HepG2 (cell line): ENCODE data around the gene BLOC1S4. TPM values are rescaled to one million over a fixed set of nuclear protein-coding genes. Genes with fewer than 3 reads are reported as not detected.

ENCODE experiments used
- ATAC-seq: fragments of 200-7000 bp; cut with Tn5 transposase; 3 replicates; pipeline ENCODE4 v1.9.1; 2020; ENCODE audit warnings: mild to moderate bottlenecking, moderate library complexity
- BruUV-seq: library from RNA; stranded (reverse); fragments of 400-500 nt; replicated peaks from 2 replicates; lab custom pipeline; 2021; lab: Mats Ljungman, UMichigan
- CTCF ChIA-PET: fragments of 300-600 bp; formaldehyde crosslinking; extraction: SDS; loops from one replicate; lab custom pipeline; 2021; ENCODE audit warnings: low total read pairs, inconsistent platforms, low intra/inter-chr PET ratio; lab: Yijun Ruan, JAX
- POLR2A ChIA-PET: fragments of 350-600 bp; sonication (Branson Sonifier 250); formaldehyde crosslinking; loops from one replicate; lab custom pipeline; 2020; ENCODE audit warnings: antibody characterized with exemption, inconsistent platforms; lab: Yijun Ruan, JAX
- DNase-seq: peaks from one replicate; pipeline ENCODE4 v3.0.0-alpha.2; 2015; ENCODE audit warnings: low spot score
- FAIRE-seq: peaks from 3 replicates; lab custom pipeline; 2011; peaks lifted over from hg19 to GRCh38; lab: Jason Lieb, UNC
- H2AFZ ChIP-seq: one replicate; pipeline ENCODE4 v1.6.1; 2011; ENCODE audit warnings: low read length, inconsistent platforms
- H3K27ac ChIP-seq: fragments of 300-600 bp; 3 replicates; pipeline ENCODE4 v1.8.0; 2011; ENCODE audit warnings: mixed run types, mild to moderate bottlenecking, mixed read lengths, low read length, inconsistent platforms; ENCODE audit not compliant: insufficient read depth; ENCODE audit errors: extremely low read length
- H3K27me3 ChIP-seq, 2 experiments: fragments of 200-600 bp in 1 of 2; 2 replicates in 1 of 2; 3 replicates in 1 of 2; pipeline versions ENCODE4 v1.6.0 to v1.8.0; 2011; ENCODE audit warnings: low read length in 2 of 2, mild to moderate bottlenecking in 2 of 2, moderate library complexity in 2 of 2, inconsistent platforms in 1 of 2; ENCODE audit not compliant: insufficient read depth in 2 of 2, control insufficient read depth in 1 of 2
- H3K36me3 ChIP-seq, 2 experiments: fragments of 200-600 bp in 1 of 2; replicated peaks in 1 of 2; 2 replicates in 1 of 2; 3 replicates in 1 of 2; pipeline versions ENCODE4 v1.5.1 to v1.8.0; 2011; ENCODE audit warnings: low read length in 2 of 2, inconsistent platforms in 1 of 2; ENCODE audit not compliant: insufficient read depth in 2 of 2, control insufficient read depth in 1 of 2
- H3K4me1 ChIP-seq: 2 replicates; pipeline ENCODE4 v1.5.1; 2012; ENCODE audit warnings: low read length, inconsistent platforms; ENCODE audit not compliant: insufficient read depth
- H3K4me2 ChIP-seq: 2 replicates; pipeline ENCODE4 v1.6.0; 2011; ENCODE audit warnings: low read depth, low read length, inconsistent platforms
- H3K4me3 ChIP-seq, 3 experiments: fragments of 200-600 bp in 1 of 3; sonication (generic), shearing (Covaris generic) in 1 of 3; replicated peaks in 1 of 3; 2 replicates each; pipeline ENCODE4 v1.5.1; 2011 to 2016; ENCODE audit warnings: low read length in 3 of 3, inconsistent platforms in 2 of 3, low read depth in 2 of 3, mild to moderate bottlenecking in 2 of 3, control low read depth in 1 of 3, mixed read lengths in 1 of 3; ENCODE audit not compliant: insufficient read depth in 1 of 3
- H3K79me2 ChIP-seq: one replicate; pipeline ENCODE4 v1.6.1; 2011; ENCODE audit warnings: low read length, inconsistent platforms; ENCODE audit not compliant: insufficient read depth
- H3K9ac ChIP-seq: 2 replicates; pipeline ENCODE4 v1.6.0; 2011; ENCODE audit warnings: mild to moderate bottlenecking, low read depth, low read length, inconsistent platforms; ENCODE audit not compliant: insufficient read depth
- H3K9me3 ChIP-seq: 2 replicates; pipeline ENCODE4 v1.5.1; 2012; ENCODE audit warnings: mild to moderate bottlenecking, low read length
- H4K20me1 ChIP-seq: 2 replicates; pipeline ENCODE4 v1.6.0; 2011; ENCODE audit warnings: inconsistent platforms, mild to moderate bottlenecking, low read length, moderate library complexity; ENCODE audit not compliant: insufficient read depth
- DR1 ChIP-seq: sonication (generic); formaldehyde crosslinking; IDR thresholded peaks from 2 replicates; pipeline ENCODE4 v1.8.0; 2021; ENCODE audit warnings: mild to moderate bottlenecking, missing genetic modification reagents, inconsistent platforms
- ELF1 ChIP-seq: sonication (generic); formaldehyde crosslinking; IDR thresholded peaks from 2 replicates; pipeline ENCODE4 v1.4.0; 2020; ENCODE audit warnings: missing genetic modification reagents
- FOSL1 ChIP-seq: sonication (generic); formaldehyde crosslinking; IDR thresholded peaks from 2 replicates; pipeline ENCODE4 v1.9.0; 2021; ENCODE audit warnings: missing genetic modification reagents, borderline replicate concordance
- GABPB1 ChIP-seq: IDR thresholded peaks from 2 replicates; pipeline ENCODE4 v1.6.1; 2016; ENCODE audit warnings: mild to moderate bottlenecking, missing genetic modification reagents, moderate library complexity, missing compliant biosample characterization
- GTF2F1 ChIP-seq: fragments of 150-350 bp; IDR thresholded peaks from 2 replicates; pipeline ENCODE4 v1.6.1; 2014; ENCODE audit warnings: low read length
- ONECUT2 ChIP-seq: sonication (generic); formaldehyde crosslinking; IDR thresholded peaks from 2 replicates; pipeline ENCODE4 v1.4.0; 2020; ENCODE audit warnings: missing genetic modification reagents
- PATZ1 ChIP-seq: sonication (generic); formaldehyde crosslinking; IDR thresholded peaks from 2 replicates; pipeline ENCODE4 v1.4.0; 2020; ENCODE audit warnings: missing genetic modification reagents
- ZNF121 ChIP-seq: sonication (generic); formaldehyde crosslinking; IDR thresholded peaks from 2 replicates; pipeline ENCODE4 v1.5.0; 2020; ENCODE audit warnings: mild to moderate bottlenecking, missing genetic modification reagents
- ZNF138 ChIP-seq: sonication (generic); formaldehyde crosslinking; IDR thresholded peaks from 2 replicates; pipeline ENCODE4 v1.5.0; 2020; ENCODE audit warnings: mild to moderate bottlenecking, low read depth, missing genetic modification reagents
- ZNF263 ChIP-seq: sonication (generic); formaldehyde crosslinking; IDR thresholded peaks from 2 replicates; pipeline ENCODE4 v1.4.0; 2020; ENCODE audit warnings: missing genetic modification reagents
- ZNF275 ChIP-seq: sonication (generic); formaldehyde crosslinking; IDR thresholded peaks from 2 replicates; pipeline ENCODE4 v1.8.0; 2022; ENCODE audit warnings: missing genetic modification reagents, mild to moderate bottlenecking, inconsistent platforms, borderline replicate concordance
- ZNF318 ChIP-seq: sonication (generic); formaldehyde crosslinking; IDR thresholded peaks from 2 replicates; pipeline ENCODE4 v1.4.0; 2020; ENCODE audit warnings: mild to moderate bottlenecking, missing genetic modification reagents
- WGBS: methylation state at CpG from one replicate; pipeline ENCODE4 v1.1.6; 2017; ENCODE audit warnings: low lambda C conversion rate; 5-methylcytosine and 5-hydroxymethylcytosine counted together
- in situ Hi-C: cut with HindIII; loops from 2 replicates; pipeline ENCODE4 v1.10.0; 2017; ENCODE audit warnings: low pct_unique_long_range_greater_than_20kb; ENCODE audit not compliant: extremely low pct_ligation_motif_present
- intact Hi-C: fragments of 100-400 bp; cut with micrococcal nuclease; formaldehyde crosslinking; loops from one replicate; pipeline ENCODE4 v1.10.0; 2022; ENCODE audit not compliant: unreplicated experiment
- polyA plus RNA-seq, 8 experiments: library from polyadenylated mRNA; depleted of rRNA in 3 of 8; stranded (reverse) in 7 of 8; unstranded in 1 of 8; fragments of >200 nt; fragmentation: Illumina TruSeq in 4 of 8; extraction: Trizol in 4 of 8; gene quantifications; 2 replicates each; pipeline versions ENCODE4 v1.2.1 to v1.2.3, GENCODE V29; 2011 to 2016; ENCODE audit warnings: low read depth in 4 of 8, missing spikeins in 1 of 8, mixed read lengths in 1 of 8; ENCODE audit not compliant: insufficient read depth in 1 of 8
- total RNA-seq, 5 experiments: library from RNA; depleted of rRNA; stranded (reverse); fragments of >200 nt; fragmentation: Illumina TruSeq; extraction: Trizol; gene quantifications; 2 replicates each; pipeline ENCODE4 v1.2.3, GENCODE V29; 2016; ENCODE audit warnings: low read depth in 1 of 5

The BLOC1S4 gene
- total and polyA plus RNA-seq, 2 of the 13 experiments (the other 11 are each of a cell fraction or from before 2014, with no cell fraction given) = 15.5 to 20.9 TPM

- Histone ChIP-seq H3K4me3 (peak overlapping the region in 1 of 3 experiments; percentile 61; a peak in 2 of 6 replicates), H3K9ac (0 out of 2 replicates have a peak overlapping the region, but pooled peaks have one; percentile 12), H3K9me3 (no peaks in the 10 kb centered on the region), H4K20me1 (no peaks in the 10 kb centered on the region), H3K79me2 (no peaks in the 10 kb centered on the region), H3K36me3 (no peaks in the 10 kb centered on the region), H3K27me3 (no peaks in the 10 kb centered on the region), H3K4me1 (peaks cover 58% of the 10 kb centered on the region), H3K4me2 (peak overlapping the region; percentile 75), H2AFZ (no peak overlapping the region), H3K27ac (peak overlapping the region; percentile 96)
- no peak for DNase-seq
- ATAC-seq = no peak; the same call in 2 of the 3 replicates
- in situ Hi-C loops (no loop called here), intact Hi-C loops (loop anchor here (5.0 kb wide), 1 partner anchor 48 kb away; the partner anchor contains the start of gene KIAA0232)
- 83% methylated on average over 16 of the region's 16 CpGs for WGBS
- no peak for FAIRE-seq
- POLR2A ChIA-PET = interaction anchor here (1.4 to 4.1 kb wide), 6 partner anchors 14 to 38 kb away, joined by 5 to 68 read pairs (median 6); partner anchors contain the start of gene BLOC1S4
- CTCF ChIA-PET = no interaction called here
- BruUV-seq = no TSS peak
- TF ChIP-seq ZNF275 (no peak), ZNF138 (CRISPR knock-in tag) (peak; percentile 42; the same call in 1 of the 2 replicates), ZNF263 (CRISPR knock-in tag) (peak; percentile 86), PATZ1 (no peak), ONECUT2 (CRISPR knock-in tag) (no peak), ZNF121 (CRISPR knock-in tag) (no peak), ZNF318 (no peak), ELF1 (CRISPR knock-in tag) (0 out of 2 replicates have a peak, but pooled peaks have one; percentile 30), DR1 (CRISPR knock-in tag) (no peak), GTF2F1 (no peak), GABPB1 (CRISPR knock-in tag) (peak; percentile 20; the same call in 1 of the 2 replicates), FOSL1 (peak; percentile 42; the same call in 1 of the 2 replicates)
These were observed 18.3 kb downstream of the BLOC1S4 start for GRCh38 chr4:6734165-6734786.
